Measurements from ENCODE around the gene ZNF182. TPM values are rescaled to one million over a fixed set of nuclear protein-coding genes. Genes with fewer than 3 reads are reported as not detected.

ZNF182 gene
- total and polyA plus RNA-seq, 9 of the 15 experiments (the other 6 are each of a cell fraction or from before 2014, with no cell fraction given), result 0.59 to 5.0 (median 3.9) TPM

GRCh38 chrX:47941423-47941822 is 62.4 kb downstream of the ZNF182 start:
- H3K36me3 ChIP-seq (ENCODE audit: control insufficient read depth, insufficient read depth, low read length), result no peaks in the 10 kb centered on the region
- H3K27me3 ChIP-seq (ENCODE audit: control insufficient read depth in 2 of 2, insufficient read depth in 2 of 2, low read length in 2 of 2), result no peaks in the 10 kb centered on the region
- intact Hi-C loops (cut with micrococcal nuclease) (no loop called here), in situ Hi-C loops (cut with MboI) (no loop called here)
- H3K4me1 ChIP-seq (replicated peaks in 1 of 2; ENCODE audit: control insufficient read depth in 2 of 2, insufficient read depth in 2 of 2, low read length in 2 of 2), result peaks cover 0 to 3% of the 10 kb centered on the region in 2 experiments; a peak in 3 of 5 replicates
- ChIA-PET CTCF (ENCODE audit: low intra/inter-chr PET ratio) (no interaction called here), POLR2A (no interaction called here)
- no peak for FAIRE-seq
- no peak for DNase-seq (ENCODE audit: extremely low read depth in 1 of 4, low spot score in 3 of 4)
- H3K9me1 ChIP-seq (ENCODE audit: control insufficient read depth, insufficient read depth, low read length), result no peaks in the 10 kb centered on the region
- no peak overlapping the region for H3K9ac ChIP-seq (ENCODE audit: insufficient read depth in 1 of 2, low read depth in 2 of 2, low read length in 2 of 2)
- H3K9me3 ChIP-seq (replicated peaks; ENCODE audit: control insufficient read depth, insufficient read depth, low read depth, low read length), result no peaks in the 10 kb centered on the region
- no peak overlapping the region for H3K4me2 ChIP-seq (ENCODE audit: insufficient read depth, low read length)
- no peak for ATAC-seq
- H3K27ac ChIP-seq (ENCODE audit: extremely low read depth, low read depth, low read length), result no peak overlapping the region
- no peaks in the 10 kb centered on the region for H4K20me1 ChIP-seq (replicated peaks; ENCODE audit: control insufficient read depth, insufficient read depth, low read length)
- no peak overlapping the region for H3K4me3 ChIP-seq
- no peak overlapping the region for H2AFZ ChIP-seq (ENCODE audit: low read depth, low read length)
- WGBS (ENCODE audit: insufficient coverage, low coverage, missing lambda C conversion rate), result 32% methylated on average over 4 of the region's 4 CpGs
- no peaks in the 10 kb centered on the region for H3K79me2 ChIP-seq (ENCODE audit: control insufficient read depth, insufficient read depth, low read length)
- TF ChIP-seq ASH1L (IDR thresholded peaks at IDR 0.05; ENCODE audit: borderline replicate concordance, low read depth, partially characterized antibody) (no peak), BMI1 (IDR thresholded peaks at IDR 0.05; ENCODE audit: low read length) (no peak), USF2 (CRISPR knock-in tag; IDR thresholded peaks at IDR 0.05) (0 out of 2 replicates have a peak, but pooled peaks have one; percentile 15), PKNOX1 (IDR thresholded peaks at IDR 0.05) (no peak)
- BruUV-seq (replicated peaks), result no TSS peak

GRCh38 chrX:47940448-47940847 is 63.3 kb downstream of the ZNF182 start:
- Histone ChIP-seq H3K79me2 (ENCODE audit: control insufficient read depth, insufficient read depth, low read length) (no peaks in the 10 kb centered on the region), H4K20me1 (replicated peaks; ENCODE audit: control insufficient read depth, insufficient read depth, low read length) (no peaks in the 10 kb centered on the region), H2AFZ (ENCODE audit: low read depth, low read length) (no peak overlapping the region), H3K27me3 (ENCODE audit: control insufficient read depth in 2 of 2, insufficient read depth in 2 of 2, low read length in 2 of 2) (no peaks in the 10 kb centered on the region), H3K27ac (ENCODE audit: extremely low read depth, low read depth, low read length) (no peak overlapping the region), H3K4me1 (replicated peaks in 1 of 2; ENCODE audit: control insufficient read depth in 2 of 2, insufficient read depth in 2 of 2, low read length in 2 of 2) (peaks cover 0 to 3% of the 10 kb centered on the region in 2 experiments; a peak in 3 of 5 replicates), H3K4me2 (ENCODE audit: insufficient read depth, low read length) (no peak overlapping the region), H3K9me1 (ENCODE audit: control insufficient read depth, insufficient read depth, low read length) (no peaks in the 10 kb centered on the region), H3K4me3 (no peak overlapping the region), H3K9ac (ENCODE audit: insufficient read depth in 1 of 2, low read depth in 2 of 2, low read length in 2 of 2) (no peak overlapping the region), H3K9me3 (replicated peaks; ENCODE audit: control insufficient read depth, insufficient read depth, low read depth, low read length) (no peaks in the 10 kb centered on the region), H3K36me3 (ENCODE audit: control insufficient read depth, insufficient read depth, low read length) (no peaks in the 10 kb centered on the region)
- in situ Hi-C loops (cut with MboI), result no loop called here
- intact Hi-C loops (cut with micrococcal nuclease), result no loop called here
- FAIRE-seq (no peak), DNase-seq (ENCODE audit: extremely low read depth in 1 of 4, low spot score in 3 of 4) (peak in 1 of 4 experiments; percentile 7), ATAC-seq (no peak)
- no TSS peak for BruUV-seq (replicated peaks)
- ChIA-PET POLR2A (no interaction called here), CTCF (ENCODE audit: low intra/inter-chr PET ratio) (no interaction called here)
- 56% methylated on average over 1 of the region's 4 CpGs for WGBS (ENCODE audit: insufficient coverage, low coverage, missing lambda C conversion rate)
- TF ChIP-seq MTA2 (IDR thresholded peaks at IDR 0.05; ENCODE audit: low read depth) (no peak), HIVEP1 (CRISPR knock-in tag; IDR thresholded peaks at IDR 0.05) (no peak), ZNF316 (IDR thresholded peaks at IDR 0.05) (0 out of 2 replicates have a peak, but pooled peaks have one; percentile 9), SPI1 (IDR thresholded peaks at IDR 0.05; ENCODE audit: borderline replicate concordance, low read depth, low read length) (peak; percentile 80), FOXK2 (conservative IDR thresholded peaks at IDR 0.05 in 1 of 2, IDR thresholded peaks at IDR 0.05 in 1 of 2; ENCODE audit: low read depth in 2 of 2) (no peak), C11orf30 (IDR thresholded peaks at IDR 0.05; ENCODE audit: low read depth) (peak; percentile 33; the same call in 1 of the 2 replicates), SMARCA4 (IDR thresholded peaks at IDR 0.05) (0 out of 2 replicates have a peak, but pooled peaks have one; percentile 30), EHMT2 (IDR thresholded peaks at IDR 0.05) (peak; percentile 20; the same call in 1 of the 2 replicates), SMAD4 (CRISPR knock-in tag; conservative IDR thresholded peaks at IDR 0.05) (no peak), ARID1B (IDR thresholded peaks at IDR 0.05) (peak; percentile 19; the same call in 1 of the 2 replicates)

All from K562 (cell line).